Activated CD8-positive, alpha-beta memory T cell treated with anti-CD3 and anti-CD28 coated beads for 24 hours (primary cell): ENCODE measurements around the gene MAP3K10.

Source experiments
- DNase-seq: peaks from one replicate; pipeline ENCODE4 v3.0.0-alpha.2; 2020

Gene MAP3K10

DNA sequence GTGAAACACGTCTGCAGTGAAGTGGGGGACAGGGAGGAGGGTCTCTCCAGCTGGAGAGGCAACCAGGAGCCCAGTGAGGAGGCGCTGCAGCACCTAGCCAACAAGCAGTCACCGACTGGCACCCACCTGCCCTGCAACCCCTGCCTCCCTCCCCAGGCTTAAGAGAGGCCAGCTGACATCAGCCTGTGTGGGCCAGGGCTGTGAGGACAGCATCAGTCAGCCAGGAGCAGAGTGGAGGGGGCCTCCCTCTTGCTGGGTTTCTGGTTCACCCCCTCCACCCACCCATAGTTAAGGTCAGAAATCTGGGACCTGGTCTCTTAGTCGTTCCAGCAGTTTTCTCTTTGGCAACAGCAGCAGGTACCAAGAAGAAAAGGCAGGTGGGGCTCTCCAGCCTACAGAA lies 60.8 kb downstream of the MAP3K10 start:
- no peak for DNase-seq

- DNase-seq: no peak
Measured at GRCh38 chr19:40252395-40252794, 61.2 kb downstream of the MAP3K10 start.

DNA sequence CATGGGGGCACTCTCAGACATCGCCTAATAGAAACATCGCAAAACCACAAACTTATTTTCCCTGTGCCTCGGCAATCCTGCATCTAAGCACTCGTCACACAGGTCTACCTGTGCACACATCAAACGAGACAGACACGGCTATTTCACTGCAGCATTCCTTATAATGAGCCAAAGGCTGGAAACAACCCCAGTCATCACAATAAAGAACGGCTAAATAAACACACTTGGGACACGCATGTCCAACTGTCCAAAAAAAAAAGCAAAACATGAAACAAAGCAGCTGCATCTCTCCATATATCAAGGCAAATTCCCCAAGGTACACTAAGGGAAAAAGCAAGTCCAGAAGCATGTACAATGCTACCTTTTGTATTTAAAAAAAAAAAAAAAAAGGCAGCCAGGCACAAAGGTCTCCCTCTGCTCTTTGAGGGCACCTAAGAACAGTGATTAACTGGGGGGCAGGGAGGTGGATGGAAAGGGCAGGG lies 62.4 kb downstream of the MAP3K10 start:
- no peak for DNase-seq

GRCh38 chr19:40254714-40255418 lies 63.6 kb downstream of the MAP3K10 start:
- DNase-seq: no peak

- no peak for DNase-seq
Measured at GRCh38 chr19:40255619-40256166, 64.5 kb downstream of the MAP3K10 start.

GRCh38 chr19:40256512-40256911 lies 65.3 kb downstream of the MAP3K10 start:
- no peak for DNase-seq

GRCh38 chr19:40257096-40257517 lies 65.9 kb downstream of the MAP3K10 start:
- DNase-seq: no peak

- no peak for DNase-seq
Measured at GRCh38 chr19:40261631-40262030, 70.4 kb downstream of the MAP3K10 start.

GRCh38 chr19:40262422-40262821 lies 71.2 kb downstream of the MAP3K10 start:
- DNase-seq: no peak

GRCh38 chr19:40263440-40264313 lies 72.5 kb downstream of the MAP3K10 start:
- no peak for DNase-seq

- no peak for DNase-seq
Measured at GRCh38 chr19:40264314-40265054, 73.3 kb downstream of the MAP3K10 start.
